Medulla oblongata (tissue), 1 donor: ENCODE results near the gene RAB11FIP3.

Experiments used
- DNase-seq: peaks from one replicate; pipeline ENCODE4 v3.0.0-alpha.2; 2015; ENCODE audit errors: extremely low spot score

Gene RAB11FIP3

GRCh38 chr16:553601-554296, 128.3 kb downstream of the RAB11FIP3 start:
- DNase-seq = no peak

- DNase-seq = no peak
These were observed 128.8 kb downstream of the RAB11FIP3 start for GRCh38 chr16:554297-554621.

GRCh38 chr16:554640-555365, 129.4 kb downstream of the RAB11FIP3 start:
- DNase-seq = no peak

- no peak for DNase-seq
These were observed 130.4 kb downstream of the RAB11FIP3 start for GRCh38 chr16:555528-556473.

GRCh38 chr16:556474-557173, 131.2 kb downstream of the RAB11FIP3 start:
- DNase-seq = no peak

GRCh38 chr16:557463-558297, 132.2 kb downstream of the RAB11FIP3 start:
- DNase-seq = no peak

GRCh38 chr16:558298-559020, 133.0 kb downstream of the RAB11FIP3 start:
- no peak for DNase-seq

- no peak for DNase-seq
These were observed 133.6 kb downstream of the RAB11FIP3 start for GRCh38 chr16:559021-559380.

- no peak for DNase-seq
These were observed 134.2 kb downstream of the RAB11FIP3 start for GRCh38 chr16:559411-560203.

GRCh38 chr16:560204-560700, 134.8 kb downstream of the RAB11FIP3 start, which contains the start of gene PRR35:
Gene PRR35 (plus strand): TSS chr16:560394. CDS start chr16:563295, 2,901 bp downstream.
- no peak for DNase-seq

- DNase-seq = no peak
These were observed 135.4 kb downstream of the RAB11FIP3 start for GRCh38 chr16:560701-561412.

GRCh38 chr16:561413-561794, 136.0 kb downstream of the RAB11FIP3 start:
- no peak for DNase-seq

- no peak for DNase-seq
These were observed 136.8 kb downstream of the RAB11FIP3 start for GRCh38 chr16:561957-562938.

GRCh38 chr16:563072-563644, 137.7 kb downstream of the RAB11FIP3 start:
- DNase-seq = no peak

- DNase-seq = no peak
These were observed 139.4 kb downstream of the RAB11FIP3 start for GRCh38 chr16:564690-565418.
